ENCODE results near the gene NEK3. TPM values are rescaled to one million over a fixed set of nuclear protein-coding genes. Genes with fewer than 3 reads are reported as not detected.
"Not testable (repeated sequence)": the region's sequence is repeated elsewhere in the genome, so short reads cannot be mapped to it uniquely, and the experiment has no call there.

NEK3 gene
- polyA plus RNA-seq, 2 of the 4 experiments (the other 2 are of a cell fraction), result 6.5 to 19.3 TPM

DNA sequence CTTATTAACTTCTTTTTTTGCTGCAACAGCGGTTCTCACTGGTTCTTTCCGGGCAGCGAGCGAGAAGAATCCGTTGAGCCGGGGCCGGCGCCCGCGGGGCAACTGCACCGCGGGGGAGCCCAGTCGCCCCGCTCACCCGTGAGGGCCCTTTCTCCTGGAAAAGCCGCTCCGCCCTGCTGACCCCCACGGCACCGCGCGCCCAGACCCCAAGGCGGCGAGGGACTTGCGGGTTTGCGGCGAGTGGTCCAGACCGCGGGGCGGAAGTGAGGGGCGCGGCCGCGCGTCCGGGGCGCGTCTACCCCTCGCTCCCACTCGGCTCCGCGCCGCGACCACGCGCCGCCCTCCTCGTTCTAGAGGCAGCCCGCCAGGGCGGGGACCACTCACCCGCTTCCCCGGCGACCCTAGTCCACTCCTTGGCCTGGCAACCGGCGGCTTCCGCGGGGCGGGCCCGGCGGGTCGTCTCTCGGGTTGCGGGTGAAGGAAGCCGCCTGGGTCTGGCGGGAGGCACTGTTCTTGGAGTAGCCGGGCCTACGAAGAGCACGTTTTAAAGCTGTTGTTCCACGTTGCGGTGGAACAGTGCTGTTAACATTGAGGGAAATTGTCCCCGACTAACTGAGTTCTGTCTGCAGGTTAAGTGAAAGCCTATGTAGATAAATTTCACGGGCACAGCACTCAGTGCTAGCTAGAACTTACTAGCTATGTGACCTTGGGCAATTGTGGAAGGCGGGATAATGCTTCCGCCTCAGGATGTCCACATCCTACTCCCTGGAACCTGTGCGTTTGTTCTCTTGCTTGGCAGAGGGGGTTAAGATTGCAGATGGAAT is at the start of gene NEK3 (continued):
- TF ChIP-seq CTCF (IDR thresholded peaks at IDR 0.05) (no peak), CHD4 (IDR thresholded peaks at IDR 0.05; ENCODE audit: borderline replicate concordance) (no peak)

- DNase-seq (ENCODE audit: low read depth in 1 of 2, low spot score in 1 of 2); POLR2A ChIA-PET; H3K4me1 ChIP-seq; H3K4me3 ChIP-seq; ATAC-seq; H3K9me3 ChIP-seq; CTCF ChIA-PET; H3K27ac ChIP-seq; H3K4me2 ChIP-seq; FAIRE-seq: not testable (repeated sequence)
- 81% methylated on average over 5 of the region's 6 CpGs for WGBS (ENCODE audit: missing lambda C conversion rate)
Measured at GRCh38 chr13:52208384-52208783, 49.0 kb upstream of the NEK3 start.

GRCh38 chr13:52207896-52208295 is 48.5 kb upstream of the NEK3 start:
- H3K4me2 ChIP-seq; H3K4me1 ChIP-seq; CTCF ChIA-PET; ATAC-seq; DNase-seq (ENCODE audit: low read depth in 1 of 2, low spot score in 1 of 2); H3K4me3 ChIP-seq; H3K27ac ChIP-seq; POLR2A ChIA-PET; FAIRE-seq; H3K9me3 ChIP-seq: not testable (repeated sequence)
- WGBS (ENCODE audit: missing lambda C conversion rate), result 48% methylated on average over 3 of the region's 3 CpGs

GRCh38 chr13:52207337-52207736 is 47.9 kb upstream of the NEK3 start:
- not testable (repeated sequence) for ATAC-seq, FAIRE-seq

DNA sequence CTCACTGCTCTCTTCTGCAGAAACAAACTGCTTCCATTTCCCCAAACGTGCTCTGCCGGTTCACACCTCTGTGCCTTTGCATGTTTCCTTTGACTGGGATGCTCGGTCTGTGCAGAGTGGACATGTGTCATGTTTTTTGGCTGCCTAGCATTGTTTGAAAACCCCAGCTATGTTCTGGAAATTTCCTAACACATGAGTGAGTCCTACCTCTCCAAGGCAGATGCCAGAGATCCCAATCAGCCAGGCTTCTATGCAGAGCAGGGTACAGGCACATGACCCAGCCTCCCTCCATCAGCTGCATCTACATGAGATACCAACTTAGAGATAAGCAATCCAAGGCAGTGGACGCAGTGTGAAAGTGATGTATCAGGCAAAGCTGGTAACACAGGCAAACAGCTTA is 45.1 kb upstream of the NEK3 start:
- H3K4me2 ChIP-seq; H3K27ac ChIP-seq; H3K4me3 ChIP-seq; H3K9me3 ChIP-seq; H3K4me1 ChIP-seq; FAIRE-seq; POLR2A ChIA-PET; ATAC-seq; DNase-seq (ENCODE audit: low read depth in 1 of 2, low spot score in 1 of 2): not testable (repeated sequence)
- CTCF ChIA-PET, result interaction anchor here (1.3 to 4.5 kb wide), 2 partner anchors 10 to 389 kb away, joined by 4 to 20 read pairs; no protein-coding TSS in a partner anchor
- 85% methylated on average over 4 of the region's 4 CpGs for WGBS (ENCODE audit: missing lambda C conversion rate)

More at GRCh38 chr13:52207337-52207736, 47.9 kb upstream of the NEK3 start:
- CTCF ChIA-PET; H3K9me3 ChIP-seq; H3K4me3 ChIP-seq; H3K4me2 ChIP-seq; DNase-seq (ENCODE audit: low read depth in 1 of 2, low spot score in 1 of 2); H3K4me1 ChIP-seq; POLR2A ChIA-PET; H3K27ac ChIP-seq: not testable (repeated sequence)
- WGBS (ENCODE audit: missing lambda C conversion rate), result 75% methylated on average over 2 of the region's 2 CpGs

GRCh38 chr13:52203864-52204263 is 44.5 kb upstream of the NEK3 start:
- CTCF ChIA-PET, result interaction anchor here (0.8 to 4.5 kb wide), 4 partner anchors 9 to 389 kb away, joined by 3 to 20 read pairs (median 4); partner anchors contain the start of gene NEK5
- 0% methylated on average over 1 of the region's 1 CpG for WGBS (ENCODE audit: missing lambda C conversion rate)
- POLR2A ChIA-PET, H3K9me3 ChIP-seq, H3K4me3 ChIP-seq, H3K27ac ChIP-seq, FAIRE-seq, H3K4me1 ChIP-seq, H3K4me2 ChIP-seq: not testable (repeated sequence)
- peak in 1 of 2 experiments; percentile 46; a peak in 1 of 4 replicates for TF ChIP-seq CEBPB (IDR thresholded peaks at IDR 0.05)
- DNase-seq (ENCODE audit: low read depth in 1 of 2, low spot score in 1 of 2) (peak in 1 of 2 experiments; percentile 48), ATAC-seq (peak; percentile 76 to 87)

DNA sequence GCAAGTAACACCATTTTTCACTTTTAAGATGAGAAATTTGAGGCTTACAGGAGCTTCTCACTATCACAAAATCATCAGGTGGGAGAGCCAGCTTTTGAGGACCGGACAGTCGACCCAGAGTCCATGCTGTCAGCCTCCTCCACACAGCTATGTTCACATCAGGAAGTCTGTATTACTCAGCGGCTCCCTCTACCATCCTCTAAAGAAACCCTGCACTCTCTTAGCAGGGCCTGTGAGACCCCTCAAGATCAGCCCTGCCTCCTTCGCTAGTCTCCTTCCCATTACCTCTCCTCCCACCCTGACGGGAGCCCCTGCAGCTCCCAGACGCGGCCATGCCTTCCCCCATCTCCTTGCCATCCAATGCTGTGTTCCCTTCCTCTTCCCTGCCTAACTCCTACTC is 43.1 kb upstream of the NEK3 start:
- FAIRE-seq; H3K4me3 ChIP-seq; DNase-seq (ENCODE audit: low read depth in 1 of 2, low spot score in 1 of 2); H3K27ac ChIP-seq; H3K9me3 ChIP-seq; H3K4me1 ChIP-seq; POLR2A ChIA-PET; H3K4me2 ChIP-seq: not testable (repeated sequence)
- peak; percentile 41 to 65; a peak in 3 of 6 replicates for ATAC-seq
- 61% methylated on average over 7 of the region's 7 CpGs for WGBS (ENCODE audit: missing lambda C conversion rate)
- CTCF ChIA-PET, result interaction anchor here (1.1 to 4.5 kb wide), 5 partner anchors 44 to 390 kb away, joined by 3 to 20 read pairs (median 4); partner anchors contain the start of gene CCDC70
